ENCODE measurements around the gene CSE1L. TPM values are rescaled to one million over a fixed set of nuclear protein-coding genes. Genes with fewer than 3 reads are reported as not detected.
A peak's percentile ranks its signal among the peaks of the same experiment; 100 is the strongest.
"Not testable (repeated sequence)": the region's sequence is repeated elsewhere in the genome, so short reads cannot be mapped to it uniquely, and the experiment has no call there.

Gene CSE1L
- total RNA-seq, 1 experiment from 2014 or later = 248 TPM

DNA sequence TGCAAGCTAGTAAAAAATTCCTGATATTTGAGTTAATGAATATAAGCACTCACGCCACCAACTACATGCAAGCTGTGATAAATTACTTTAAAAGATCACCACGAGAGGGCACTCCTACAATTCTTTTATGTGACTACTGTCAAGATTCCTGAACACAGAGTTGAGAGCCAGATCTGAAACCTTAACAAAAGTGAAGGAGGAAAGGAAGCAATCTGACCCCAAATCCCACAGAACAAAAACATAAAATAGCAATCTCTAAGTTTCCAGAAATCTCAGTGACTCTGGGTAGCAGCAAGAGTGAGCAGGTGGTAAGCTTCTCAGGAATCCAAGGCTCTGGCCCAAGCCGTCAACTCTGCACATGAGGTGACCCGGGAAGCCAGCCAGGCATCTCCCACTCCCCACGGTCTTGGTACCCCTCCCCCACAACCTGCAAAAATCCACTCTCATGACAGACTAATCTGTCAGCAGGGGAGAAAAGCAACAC is 86.9 kb downstream of the CSE1L start:
- Histone ChIP-seq H3K27me3 (ENCODE audit: control insufficient read depth, insufficient read depth, low read length) (no peaks in the 10 kb centered on the region), H3K36me3 (replicated peaks; ENCODE audit: control insufficient read depth, insufficient read depth, low read length) (peaks cover 13% of the 10 kb centered on the region), H3K4me3 (ENCODE audit: insufficient read depth, low read depth, low read length) (no peak overlapping the region)
- DNase-seq = peak; percentile 50

DNA sequence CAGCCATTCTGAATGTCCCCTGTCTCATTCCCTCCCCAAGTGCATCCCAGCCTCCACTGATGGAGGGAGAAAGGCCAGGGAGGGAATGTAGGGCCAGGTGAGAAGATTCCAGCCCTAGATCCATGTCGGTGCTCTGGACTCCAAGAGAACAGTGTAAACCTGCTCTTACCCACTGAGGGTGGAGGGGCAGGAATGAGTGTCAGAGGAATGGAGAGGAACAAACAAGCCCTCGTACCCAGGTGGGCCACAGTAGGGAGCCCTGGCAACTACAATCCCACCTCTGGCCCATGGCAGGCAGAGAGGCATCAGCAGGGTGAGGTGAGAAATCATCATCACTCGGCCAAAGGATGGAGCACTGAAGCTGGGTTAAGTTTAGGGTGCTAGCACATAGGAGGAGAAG is 87.5 kb downstream of the CSE1L start:
- Histone ChIP-seq H3K36me3 (replicated peaks; ENCODE audit: control insufficient read depth, insufficient read depth, low read length) (peaks cover 11% of the 10 kb centered on the region), H3K4me3 (ENCODE audit: insufficient read depth, low read depth, low read length) (no peak overlapping the region), H3K27me3 (ENCODE audit: control insufficient read depth, insufficient read depth, low read length) (no peaks in the 10 kb centered on the region)
- DNase-seq = no peak

- H3K4me3 ChIP-seq (ENCODE audit: insufficient read depth, low read depth, low read length); DNase-seq; H3K27me3 ChIP-seq (ENCODE audit: control insufficient read depth, insufficient read depth, low read length): not testable (repeated sequence)
- H3K36me3 ChIP-seq (replicated peaks; ENCODE audit: control insufficient read depth, insufficient read depth, low read length) = peaks cover 11% of the 10 kb centered on the region
These were observed 88.7 kb downstream of the CSE1L start for GRCh38 chr20:49134797-49135196.

- no peak overlapping the region for H3K4me3 ChIP-seq (ENCODE audit: insufficient read depth, low read depth, low read length)
- no peak for DNase-seq
- no peaks in the 10 kb centered on the region for H3K27me3 ChIP-seq (ENCODE audit: control insufficient read depth, insufficient read depth, low read length)
- peaks cover 8% of the 10 kb centered on the region for H3K36me3 ChIP-seq (replicated peaks; ENCODE audit: control insufficient read depth, insufficient read depth, low read length)
These were observed 90.9 kb downstream of the CSE1L start for GRCh38 chr20:49136817-49137571.

GRCh38 chr20:49138431-49138830 is 92.3 kb downstream of the CSE1L start:
- Histone ChIP-seq H3K4me3 (ENCODE audit: insufficient read depth, low read depth, low read length) (no peak overlapping the region), H3K27me3 (ENCODE audit: control insufficient read depth, insufficient read depth, low read length) (no peaks in the 10 kb centered on the region), H3K36me3 (replicated peaks; ENCODE audit: control insufficient read depth, insufficient read depth, low read length) (peaks cover 3% of the 10 kb centered on the region)
- DNase-seq = no peak

GRCh38 chr20:49140411-49140810 is 94.3 kb downstream of the CSE1L start:
- Histone ChIP-seq H3K27me3 (ENCODE audit: control insufficient read depth, insufficient read depth, low read length) (no peaks in the 10 kb centered on the region), H3K4me3 (ENCODE audit: insufficient read depth, low read depth, low read length) (no peak overlapping the region), H3K36me3 (replicated peaks; ENCODE audit: control insufficient read depth, insufficient read depth, low read length) (peaks cover 2% of the 10 kb centered on the region)
- DNase-seq = no peak

- Histone ChIP-seq H3K4me3 (ENCODE audit: insufficient read depth, low read depth, low read length) (no peak overlapping the region), H3K27me3 (ENCODE audit: control insufficient read depth, insufficient read depth, low read length) (no peaks in the 10 kb centered on the region), H3K36me3 (replicated peaks; ENCODE audit: control insufficient read depth, insufficient read depth, low read length) (peaks cover 2% of the 10 kb centered on the region)
- DNase-seq = no peak
These were observed 94.7 kb downstream of the CSE1L start for GRCh38 chr20:49140834-49141233.

Other genes with a start within 250 kb of the CSE1L start
- gene PREX1, start 218.3 kb upstream of the CSE1L start, total RNA-seq (2014; rRNA removed; shearing (Covaris generic)) = 36.0 and 37.6 TPM in 2 replicates
- 17.9 and 20.8 TPM in 2 replicates for gene ARFGEF2, start 124.6 kb upstream of the CSE1L start, total RNA-seq (2014; rRNA removed; shearing (Covaris generic))
- 56.5 and 70.1 TPM in 2 replicates for gene STAU1, start 142.0 kb downstream of the CSE1L start, total RNA-seq (2014; rRNA removed; shearing (Covaris generic))
- 53.3 and 54.6 TPM in 2 replicates for gene DDX27, start 173.1 kb downstream of the CSE1L start, total RNA-seq (2014; rRNA removed; shearing (Covaris generic))
- gene ZNFX1, start 231.7 kb downstream of the CSE1L start, total RNA-seq (2014; rRNA removed; shearing (Covaris generic)) = 8.5 and 8.6 TPM in 2 replicates

Data from H7 (cell line).